ENCODE data around the gene ZIC5.

- TF ChIP-seq, protein P1, sequence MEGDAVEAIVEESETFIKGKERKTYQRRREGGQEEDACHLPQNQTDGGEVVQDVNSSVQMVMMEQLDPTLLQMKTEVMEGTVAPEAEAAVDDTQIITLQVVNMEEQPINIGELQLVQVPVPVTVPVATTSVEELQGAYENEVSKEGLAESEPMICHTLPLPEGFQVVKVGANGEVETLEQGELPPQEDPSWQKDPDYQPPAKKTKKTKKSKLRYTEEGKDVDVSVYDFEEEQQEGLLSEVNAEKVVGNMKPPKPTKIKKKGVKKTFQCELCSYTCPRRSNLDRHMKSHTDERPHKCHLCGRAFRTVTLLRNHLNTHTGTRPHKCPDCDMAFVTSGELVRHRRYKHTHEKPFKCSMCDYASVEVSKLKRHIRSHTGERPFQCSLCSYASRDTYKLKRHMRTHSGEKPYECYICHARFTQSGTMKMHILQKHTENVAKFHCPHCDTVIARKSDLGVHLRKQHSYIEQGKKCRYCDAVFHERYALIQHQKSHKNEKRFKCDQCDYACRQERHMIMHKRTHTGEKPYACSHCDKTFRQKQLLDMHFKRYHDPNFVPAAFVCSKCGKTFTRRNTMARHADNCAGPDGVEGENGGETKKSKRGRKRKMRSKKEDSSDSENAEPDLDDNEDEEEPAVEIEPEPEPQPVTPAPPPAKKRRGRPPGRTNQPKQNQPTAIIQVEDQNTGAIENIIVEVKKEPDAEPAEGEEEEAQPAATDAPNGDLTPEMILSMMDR (IDR thresholded peaks at IDR 0.05; ENCODE audit: insufficient read depth, low read length, poor library complexity, severe bottlenecking), result no peak
- TF ChIP-seq EZH2phosphoT487 (conservative IDR thresholded peaks at IDR 0.05; ENCODE audit: low read length), result no peak
These were observed 21.4 kb upstream of the ZIC5 start for GRCh38 chr13:99992949-99993351.
